Right renal pelvis (tissue), 4 donors: ENCODE measurements around the gene GOLGA6L2. TPM values are rescaled to one million over a fixed set of nuclear protein-coding genes. Genes with fewer than 3 reads are reported as not detected.
"Not testable (repeated sequence)": the region's sequence is repeated elsewhere in the genome, so short reads cannot be mapped to it uniquely, and the experiment has no call there.

Experiments
- DNase-seq, 4 donors: peaks; one replicate each; pipeline ENCODE4 v3.0.0-alpha.2; 2013; ENCODE audit warnings: low read depth in 4 of 4, low spot score in 3 of 4, missing footprints in 1 of 4
- polyA plus RNA-seq, 4 donors: library from polyadenylated mRNA; unstranded; fragments of 120-200 nt; gene quantifications; one replicate each; pipeline ENCODE4 v1.2.1, GENCODE V29; 2013; ENCODE audit not compliant: insufficient read length in 4 of 4

The GOLGA6L2 gene
- polyA plus RNA-seq, 4 donors, result 0.03 TPM; not detected in 3

- no peak for DNase-seq
Observed at GRCh38 chr15:23424111-23424904, 22.7 kb downstream of the GOLGA6L2 start.

- DNase-seq, result no peak
Observed at GRCh38 chr15:23422946-23423708, 23.9 kb downstream of the GOLGA6L2 start.

GRCh38 chr15:23422099-23422945 lies 24.7 kb downstream of the GOLGA6L2 start:
- DNase-seq, result no peak

GRCh38 chr15:23420806-23421575 lies 26.1 kb downstream of the GOLGA6L2 start:
- DNase-seq, result no peak

GRCh38 chr15:23416349-23417276 lies 30.4 kb downstream of the GOLGA6L2 start:
- no peak for DNase-seq

GRCh38 chr15:23415866-23416265 lies 31.2 kb downstream of the GOLGA6L2 start:
- DNase-seq, result not testable (repeated sequence)

GRCh38 chr15:23415321-23415865 lies 31.6 kb downstream of the GOLGA6L2 start:
- no peak for DNase-seq

- DNase-seq, result not testable (repeated sequence)
Observed at GRCh38 chr15:23412881-23413600, 34.0 kb downstream of the GOLGA6L2 start.

GRCh38 chr15:23411841-23412240 lies 35.2 kb downstream of the GOLGA6L2 start:
- DNase-seq, result no peak

- DNase-seq, result no peak
Observed at GRCh38 chr15:23403550-23403949, 43.5 kb downstream of the GOLGA6L2 start.

- no peak for DNase-seq
Observed at GRCh38 chr15:23402544-23402943, 44.5 kb downstream of the GOLGA6L2 start.

- no peak for DNase-seq
Observed at GRCh38 chr15:23402140-23402539, 44.9 kb downstream of the GOLGA6L2 start.

GRCh38 chr15:23401627-23402026 lies 45.4 kb downstream of the GOLGA6L2 start:
- no peak for DNase-seq

- not testable (repeated sequence) for DNase-seq
Observed at GRCh38 chr15:23399207-23399606, 47.8 kb downstream of the GOLGA6L2 start.

GRCh38 chr15:23398357-23398756 lies 48.7 kb downstream of the GOLGA6L2 start:
- DNase-seq, result not testable (repeated sequence)

- no peak for DNase-seq
Observed at GRCh38 chr15:23397779-23398178, 49.3 kb downstream of the GOLGA6L2 start.

- no peak for DNase-seq
Observed at GRCh38 chr15:23395832-23396231, 51.2 kb downstream of the GOLGA6L2 start.

GRCh38 chr15:23395030-23395692 lies 51.9 kb downstream of the GOLGA6L2 start:
- DNase-seq, result no peak
